ENCODE data around the gene UQCRC1. TPM values are rescaled to one million over a fixed set of nuclear protein-coding genes. Genes with fewer than 3 reads are reported as not detected.

UQCRC1 gene
- total RNA-seq, 3 donors from 2014 or later, result 163 to 230 (median 180) TPM

DNA sequence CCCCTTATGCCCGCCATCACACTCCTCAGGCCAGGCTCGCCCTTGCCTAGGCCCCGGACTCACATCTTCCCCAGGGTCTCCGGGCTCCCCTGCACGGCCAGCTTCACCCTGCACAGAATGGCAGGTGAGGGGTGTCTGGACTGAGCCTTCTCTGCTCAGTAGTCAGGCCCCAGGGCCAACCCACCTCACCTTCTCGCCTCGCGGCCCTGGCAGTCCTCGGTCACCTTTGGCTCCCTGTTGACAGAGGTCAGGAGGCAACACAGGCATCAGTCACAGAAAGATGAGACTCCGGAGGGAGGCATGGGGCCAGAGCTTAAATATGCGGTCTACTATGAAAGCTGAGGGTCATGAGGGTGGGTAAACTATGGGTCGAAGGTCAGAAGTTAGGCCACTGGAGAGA lies 37.5 kb downstream of the UQCRC1 start:
- H3K9me3 ChIP-seq, result no peaks in the 10 kb centered on the region
- H3K4me3 ChIP-seq, result no peak overlapping the region
- DNase-seq (ENCODE audit: low spot score in 2 of 2), result no peak
- H3K27ac ChIP-seq, result no peak overlapping the region
- TF ChIP-seq, protein P1, sequence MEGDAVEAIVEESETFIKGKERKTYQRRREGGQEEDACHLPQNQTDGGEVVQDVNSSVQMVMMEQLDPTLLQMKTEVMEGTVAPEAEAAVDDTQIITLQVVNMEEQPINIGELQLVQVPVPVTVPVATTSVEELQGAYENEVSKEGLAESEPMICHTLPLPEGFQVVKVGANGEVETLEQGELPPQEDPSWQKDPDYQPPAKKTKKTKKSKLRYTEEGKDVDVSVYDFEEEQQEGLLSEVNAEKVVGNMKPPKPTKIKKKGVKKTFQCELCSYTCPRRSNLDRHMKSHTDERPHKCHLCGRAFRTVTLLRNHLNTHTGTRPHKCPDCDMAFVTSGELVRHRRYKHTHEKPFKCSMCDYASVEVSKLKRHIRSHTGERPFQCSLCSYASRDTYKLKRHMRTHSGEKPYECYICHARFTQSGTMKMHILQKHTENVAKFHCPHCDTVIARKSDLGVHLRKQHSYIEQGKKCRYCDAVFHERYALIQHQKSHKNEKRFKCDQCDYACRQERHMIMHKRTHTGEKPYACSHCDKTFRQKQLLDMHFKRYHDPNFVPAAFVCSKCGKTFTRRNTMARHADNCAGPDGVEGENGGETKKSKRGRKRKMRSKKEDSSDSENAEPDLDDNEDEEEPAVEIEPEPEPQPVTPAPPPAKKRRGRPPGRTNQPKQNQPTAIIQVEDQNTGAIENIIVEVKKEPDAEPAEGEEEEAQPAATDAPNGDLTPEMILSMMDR (IDR thresholded peaks at IDR 0.05), result no peak
- no peak for TF ChIP-seq POLR2AphosphoS5 (IDR thresholded peaks at IDR 0.05)
- no peak for TF ChIP-seq POLR2A (IDR thresholded peaks at IDR 0.05)
- intact Hi-C loops (cut with DNase I; ENCODE audit: low total_unique reads), result no loop called here
- H3K4me1 ChIP-seq, result no peaks in the 10 kb centered on the region
- no peaks in the 10 kb centered on the region for H3K36me3 ChIP-seq
- no peaks in the 10 kb centered on the region for H3K27me3 ChIP-seq

DNA sequence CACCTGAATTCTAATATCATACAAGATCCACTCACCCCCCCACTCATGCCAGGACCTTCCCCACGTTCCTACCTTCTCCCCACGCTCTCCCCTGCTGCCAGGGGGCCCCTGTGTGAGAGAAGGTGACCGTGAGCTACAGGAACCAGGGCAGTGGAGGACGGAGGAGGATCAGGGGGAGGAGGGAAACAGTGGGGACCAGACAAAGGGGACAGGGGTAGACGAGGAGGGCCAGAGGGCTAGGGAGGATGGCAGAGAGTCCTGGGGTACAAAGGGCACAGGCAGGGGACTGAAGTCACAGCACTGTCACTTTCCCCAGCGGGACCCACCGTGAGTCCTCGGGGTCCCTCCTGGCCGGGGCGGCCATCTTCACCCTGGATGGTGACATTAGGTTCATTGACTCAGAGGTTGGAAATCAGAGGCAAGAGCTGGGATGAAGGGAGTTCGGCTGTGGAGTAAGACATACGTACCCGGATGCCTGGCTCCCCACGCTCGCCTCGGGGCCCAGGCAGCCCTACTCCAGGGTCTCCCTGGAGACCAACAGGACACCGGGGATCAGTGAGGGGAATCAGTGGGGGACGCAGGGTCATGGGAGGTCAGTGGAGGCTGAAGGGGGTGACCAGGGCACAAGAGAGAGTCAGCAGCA lies 39.5 kb downstream of the UQCRC1 start:
- Histone ChIP-seq H3K4me3 (no peak overlapping the region), H3K27ac (no peak overlapping the region), H3K4me1 (no peaks in the 10 kb centered on the region), H3K27me3 (no peaks in the 10 kb centered on the region), H3K9me3 (no peaks in the 10 kb centered on the region), H3K36me3 (no peaks in the 10 kb centered on the region)
- no peak for TF ChIP-seq POLR2AphosphoS5 (IDR thresholded peaks at IDR 0.05)
- no peak for TF ChIP-seq POLR2A (IDR thresholded peaks at IDR 0.05)
- TF ChIP-seq, protein P1 (IDR thresholded peaks at IDR 0.05), result no peak
- DNase-seq (ENCODE audit: low spot score in 2 of 2), result no peak
- intact Hi-C loops (cut with DNase I; ENCODE audit: low total_unique reads), result no loop called here

DNA sequence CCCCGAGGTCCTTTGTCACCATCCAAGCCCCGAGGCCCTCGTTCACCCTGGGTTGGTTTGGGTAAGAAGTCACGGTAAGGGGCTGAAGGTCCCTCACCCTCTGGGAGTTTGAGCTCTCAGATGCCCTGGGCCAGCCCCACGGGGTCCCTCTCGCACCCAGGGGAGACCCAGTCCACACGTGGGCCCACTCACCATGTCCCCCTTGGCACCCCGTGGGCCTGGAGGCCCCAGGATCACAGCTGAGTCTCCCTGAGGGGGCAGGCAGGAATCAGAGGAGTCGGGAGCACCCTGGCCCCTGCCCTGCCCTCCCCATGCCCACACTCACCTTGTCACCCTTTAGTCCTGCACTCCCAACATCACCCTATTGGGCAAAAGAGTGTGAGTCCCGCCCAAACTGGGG lies 40.0 kb downstream of the UQCRC1 start:
- intact Hi-C loops (cut with DNase I; ENCODE audit: low total_unique reads), result no loop called here
- TF ChIP-seq, protein P1 (IDR thresholded peaks at IDR 0.05), result no peak
- TF ChIP-seq POLR2AphosphoS5 (IDR thresholded peaks at IDR 0.05) (no peak), POLR2A (IDR thresholded peaks at IDR 0.05) (no peak)
- no peak overlapping the region for H3K4me3 ChIP-seq
- H3K27me3 ChIP-seq, result no peaks in the 10 kb centered on the region
- H3K36me3 ChIP-seq, result no peaks in the 10 kb centered on the region
- H3K9me3 ChIP-seq, result no peaks in the 10 kb centered on the region
- H3K27ac ChIP-seq, result no peak overlapping the region
- no peaks in the 10 kb centered on the region for H3K4me1 ChIP-seq
- no peak for DNase-seq (ENCODE audit: low spot score in 2 of 2)

DNA sequence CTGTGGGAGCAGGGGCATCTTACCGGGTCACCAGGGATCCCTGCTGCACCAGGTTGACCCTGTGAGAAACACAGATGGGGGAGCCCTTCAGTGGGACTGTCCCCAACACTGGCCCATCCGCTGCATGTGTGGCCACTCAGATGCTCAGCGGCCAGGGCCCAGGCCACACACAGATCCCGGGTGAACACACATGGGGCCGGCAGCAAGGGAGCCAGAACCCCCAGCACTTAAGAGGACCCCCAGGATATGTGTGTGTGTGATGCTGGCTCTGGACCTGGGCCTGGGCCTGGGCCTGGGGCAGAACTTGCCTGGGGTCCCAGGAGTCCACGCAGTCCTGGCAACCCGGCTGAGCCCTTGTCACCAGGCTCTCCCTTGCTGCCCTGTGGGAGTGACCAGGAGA lies 41.0 kb downstream of the UQCRC1 start:
- intact Hi-C loops (cut with DNase I; ENCODE audit: low total_unique reads), result no loop called here
- no peak for DNase-seq (ENCODE audit: low spot score in 2 of 2)
- Histone ChIP-seq H3K9me3 (no peaks in the 10 kb centered on the region), H3K27ac (no peak overlapping the region), H3K4me3 (no peak overlapping the region), H3K36me3 (no peaks in the 10 kb centered on the region), H3K27me3 (no peaks in the 10 kb centered on the region), H3K4me1 (no peaks in the 10 kb centered on the region)
- TF ChIP-seq POLR2AphosphoS5 (IDR thresholded peaks at IDR 0.05) (no peak), POLR2A (IDR thresholded peaks at IDR 0.05) (no peak)
- TF ChIP-seq, protein P1 (IDR thresholded peaks at IDR 0.05), result no peak

DNA sequence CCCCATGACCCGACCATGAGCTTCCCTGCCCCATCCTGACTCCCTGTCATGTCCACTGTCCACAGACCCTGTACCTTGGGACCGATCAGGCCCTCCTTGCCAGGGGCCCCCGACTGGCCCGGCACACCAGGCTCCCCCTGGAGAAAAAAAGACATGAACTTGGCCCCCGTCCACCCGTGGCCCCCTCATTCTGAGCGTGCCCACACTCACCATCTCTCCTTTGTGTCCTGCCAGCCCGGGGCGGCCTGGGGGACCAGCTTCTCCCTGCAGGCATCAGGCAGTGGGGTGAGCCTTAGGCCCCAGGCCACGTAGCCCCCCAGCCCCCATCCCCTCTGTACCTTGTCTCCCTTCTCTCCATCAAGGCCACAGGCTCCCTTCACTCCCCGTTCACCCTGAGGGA lies 41.9 kb downstream of the UQCRC1 start:
- no peak overlapping the region for H3K27ac ChIP-seq
- DNase-seq (ENCODE audit: low spot score in 2 of 2), result no peak
- H3K36me3 ChIP-seq, result no peaks in the 10 kb centered on the region
- no peaks in the 10 kb centered on the region for H3K27me3 ChIP-seq
- H3K4me1 ChIP-seq, result no peaks in the 10 kb centered on the region
- intact Hi-C loops (cut with DNase I; ENCODE audit: low total_unique reads), result no loop called here
- H3K9me3 ChIP-seq, result no peaks in the 10 kb centered on the region
- TF ChIP-seq POLR2AphosphoS5 (IDR thresholded peaks at IDR 0.05), result no peak
- TF ChIP-seq, protein P1 (IDR thresholded peaks at IDR 0.05), result no peak
- no peak for TF ChIP-seq POLR2A (IDR thresholded peaks at IDR 0.05)
- no peak overlapping the region for H3K4me3 ChIP-seq

All from breast epithelium (tissue), 4 donors.